Measurements from ENCODE around the gene CHST11.

CHST11 gene

GRCh38 chr12:104434129-104434528 is 22.6 kb upstream of the CHST11 start:
- no peak for DNase-seq

DNA sequence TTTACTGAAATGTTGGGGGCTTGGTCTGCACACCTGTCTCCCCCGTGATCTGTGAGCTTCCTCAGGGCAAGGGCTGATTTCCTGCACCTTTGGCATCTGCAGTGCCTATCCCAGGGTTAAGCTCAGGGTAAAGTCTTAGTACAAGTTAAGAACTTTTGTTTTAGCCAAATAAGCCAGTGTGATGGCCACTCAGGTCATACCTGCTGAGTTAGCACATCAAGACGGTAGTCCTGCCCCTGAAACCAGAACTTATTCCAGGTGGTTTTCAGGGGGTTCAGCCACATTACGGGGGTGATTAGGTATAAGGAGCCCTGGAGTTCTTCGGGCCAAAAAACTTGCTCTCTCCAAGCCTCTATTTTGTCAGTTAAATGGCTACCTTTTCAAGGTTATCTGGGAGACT is 21.6 kb upstream of the CHST11 start:
- no peak for DNase-seq

DNA sequence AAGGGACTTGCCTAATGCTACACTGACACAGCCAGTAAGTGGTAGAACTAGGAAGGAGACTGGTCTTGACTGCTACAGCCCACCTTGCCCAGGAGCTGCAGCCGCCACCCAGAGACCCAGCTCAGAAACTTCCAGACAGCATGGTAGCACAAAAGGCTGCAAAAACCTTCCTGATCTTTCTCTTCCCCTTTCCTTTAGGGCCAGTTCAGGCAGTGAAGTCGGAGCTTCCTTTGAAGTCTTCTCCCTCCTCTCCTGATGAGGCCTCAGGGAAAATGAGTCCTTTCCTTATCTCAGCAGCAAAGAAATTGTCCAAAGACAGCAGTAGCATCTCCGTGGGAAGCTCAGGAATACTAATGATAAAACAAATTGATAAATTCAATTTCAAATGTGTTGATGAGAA is 21.0 kb upstream of the CHST11 start:
- DNase-seq = no peak

DNA sequence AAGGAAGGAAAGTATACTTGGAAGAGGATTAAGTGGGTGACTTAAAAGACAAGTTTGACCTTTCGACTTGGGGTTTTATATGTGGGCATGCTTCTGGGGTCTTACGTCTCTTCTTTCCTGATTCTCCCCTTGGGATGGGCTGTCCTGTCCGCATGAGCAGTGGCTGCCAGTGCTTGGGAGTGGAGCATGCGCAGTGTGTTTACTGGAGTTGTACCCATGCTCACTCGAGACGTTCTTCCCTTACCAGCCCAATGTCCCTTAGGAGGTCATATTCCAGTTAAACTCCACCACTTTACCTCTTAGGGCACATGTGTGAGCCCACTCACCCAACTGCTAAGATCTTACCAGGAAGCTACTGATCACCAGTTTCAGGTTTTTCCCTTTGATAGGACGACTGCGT is 20.0 kb upstream of the CHST11 start:
- DNase-seq = no peak

GRCh38 chr12:104438134-104438533 is 18.6 kb upstream of the CHST11 start:
- DNase-seq = no peak

GRCh38 chr12:104439137-104439536 is 17.6 kb upstream of the CHST11 start:
- no peak for DNase-seq

DNA sequence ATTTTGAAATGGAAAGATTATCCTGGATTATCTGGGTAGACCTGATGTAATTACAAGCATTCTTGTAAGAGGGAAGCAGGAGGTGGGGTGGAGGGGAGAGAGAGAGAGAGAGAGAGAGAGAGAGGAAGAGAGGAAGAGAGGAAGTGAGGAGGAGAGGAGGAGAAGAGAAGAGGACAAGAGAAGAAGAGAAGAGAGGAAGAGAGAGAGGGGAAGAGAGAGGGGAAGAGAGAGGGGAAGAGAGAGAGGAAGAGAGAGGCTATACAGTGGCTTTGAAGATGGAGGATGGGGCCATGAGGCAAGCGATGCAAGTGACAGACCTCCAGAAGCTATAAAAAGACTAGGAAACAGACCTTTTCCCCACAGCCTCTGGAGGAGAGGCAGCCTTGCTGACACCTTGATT is 13.7 kb upstream of the CHST11 start:
- DNase-seq = no peak

- no peak for DNase-seq
These were observed 9.9 kb upstream of the CHST11 start for GRCh38 chr12:104446646-104447421.

GRCh38 chr12:104448031-104448430 is 8.7 kb upstream of the CHST11 start:
- no peak for DNase-seq

GRCh38 chr12:104448451-104448850 is 8.3 kb upstream of the CHST11 start:
- no peak for DNase-seq

DNA sequence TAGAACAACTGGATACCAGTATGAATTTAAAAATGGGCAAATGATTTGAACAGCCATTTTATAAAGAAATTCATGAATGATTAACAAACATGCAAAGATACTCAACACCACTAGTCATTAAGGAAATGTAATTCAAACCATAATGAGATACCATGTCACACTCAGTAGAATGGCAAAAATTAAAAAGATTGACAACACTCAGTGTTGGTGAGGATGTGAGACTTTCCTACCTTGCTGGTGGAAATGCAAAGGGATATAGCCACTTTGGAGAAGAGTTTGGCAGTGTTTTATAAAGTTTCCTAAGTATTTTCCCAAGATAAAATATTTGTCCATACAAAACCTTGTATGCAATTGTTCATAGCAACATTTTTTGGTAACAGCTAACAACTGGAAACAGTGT is 6.0 kb upstream of the CHST11 start:
- DNase-seq = no peak

DNA sequence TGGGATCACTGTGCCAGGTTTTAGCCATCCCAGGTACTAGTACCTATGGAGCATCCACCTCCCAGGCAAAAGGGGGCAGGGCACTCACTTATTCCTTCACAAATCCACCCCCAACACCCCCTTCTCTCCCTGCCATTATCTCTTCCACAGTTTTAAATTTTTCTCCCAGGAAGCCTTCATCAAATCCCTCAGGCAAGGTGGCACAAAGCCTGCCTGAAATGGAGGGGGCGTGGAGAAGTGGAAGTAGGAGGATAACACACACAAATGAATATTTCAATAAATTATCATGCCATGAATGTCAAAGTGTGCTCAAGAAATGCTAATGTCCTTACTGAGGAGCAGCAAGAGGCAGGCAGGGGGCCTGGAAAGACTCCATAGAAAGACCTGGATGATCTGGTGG is 4.7 kb upstream of the CHST11 start:
- no peak for DNase-seq

DNA sequence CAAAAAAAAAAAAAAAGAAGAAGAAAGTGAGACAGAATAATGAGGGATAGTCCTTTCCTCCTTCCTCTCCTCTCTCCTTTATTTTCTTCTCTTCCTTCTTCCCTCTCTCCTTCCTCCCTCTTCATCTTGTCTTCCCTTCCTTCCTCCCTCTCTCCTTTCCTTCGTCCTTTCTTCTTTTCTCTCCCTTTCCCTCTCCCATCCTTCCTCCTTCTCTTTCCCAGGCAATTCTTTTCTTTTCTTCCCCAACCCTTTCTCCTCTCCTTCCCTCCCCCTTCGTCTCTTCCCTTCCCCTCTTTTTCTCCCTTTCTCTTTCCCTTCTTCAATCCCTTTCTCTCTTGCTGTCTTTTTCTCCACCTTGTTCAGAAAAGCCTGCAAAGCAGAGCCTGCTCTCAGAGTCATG is 3.6 kb upstream of the CHST11 start:
- no peak for DNase-seq

DNA sequence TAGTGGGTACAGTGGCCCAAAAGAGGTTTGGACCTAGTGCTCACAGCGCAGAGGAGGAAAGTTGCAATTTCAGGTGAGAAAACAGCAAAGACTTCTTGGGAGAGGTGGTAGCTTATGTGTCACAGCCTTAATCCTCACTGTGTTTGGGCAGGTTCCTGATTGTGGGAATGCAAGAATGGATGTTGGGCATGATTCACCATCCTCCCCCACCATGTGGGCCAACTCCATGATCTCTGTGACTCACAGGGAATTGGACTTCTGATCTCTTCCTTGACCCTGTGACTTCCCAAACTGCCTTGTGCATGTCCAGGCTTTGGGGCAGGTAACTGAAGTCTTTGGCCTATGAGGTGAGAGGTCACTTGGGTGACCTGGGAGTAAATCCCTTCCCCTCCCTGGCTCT is 1.8 kb upstream of the CHST11 start:
- no peak for DNase-seq

DNA sequence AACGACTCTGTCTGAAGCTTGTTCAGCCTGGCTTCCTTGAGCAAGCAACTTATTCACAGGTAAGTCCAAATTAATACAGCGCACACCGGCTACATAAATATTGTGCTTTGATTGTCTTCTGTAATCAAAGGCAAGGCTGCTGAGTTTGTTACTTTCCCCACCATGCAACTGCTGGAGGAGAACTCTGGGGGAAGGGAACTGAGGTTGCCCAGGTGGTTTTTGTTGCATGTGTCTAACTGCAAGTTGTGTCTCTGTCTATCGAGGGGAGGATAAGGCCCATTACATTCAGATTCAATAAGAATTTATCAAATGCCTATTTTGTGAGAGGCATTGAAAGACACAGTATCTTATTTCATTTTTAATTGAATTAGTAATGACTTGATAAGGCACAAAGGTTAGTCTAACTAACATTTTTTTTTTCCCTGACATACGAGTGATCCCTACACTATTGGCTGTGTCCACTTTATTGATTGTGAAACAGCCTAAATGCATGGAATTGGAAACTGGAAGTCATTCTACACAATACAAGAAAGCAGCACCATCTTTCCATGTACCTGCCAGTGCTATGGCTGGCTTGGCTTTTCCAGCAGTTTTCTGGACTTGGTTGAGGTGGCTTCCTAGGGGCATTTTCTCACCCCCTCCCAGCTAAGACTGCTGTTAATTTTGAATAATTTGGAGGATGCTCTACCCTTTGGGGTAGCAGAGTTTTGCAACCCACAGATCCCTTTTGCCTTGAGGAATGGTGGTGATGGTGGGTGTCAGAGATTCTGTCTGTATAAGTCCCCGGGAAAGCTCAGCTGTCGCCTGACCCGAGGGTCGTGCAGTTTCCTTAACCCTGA is 951 bp upstream of the CHST11 start:
- no peak for DNase-seq

- DNase-seq = no peak
These were observed 400 bp downstream of the CHST11 start for GRCh38 chr12:104456950-104457745.

DNA sequence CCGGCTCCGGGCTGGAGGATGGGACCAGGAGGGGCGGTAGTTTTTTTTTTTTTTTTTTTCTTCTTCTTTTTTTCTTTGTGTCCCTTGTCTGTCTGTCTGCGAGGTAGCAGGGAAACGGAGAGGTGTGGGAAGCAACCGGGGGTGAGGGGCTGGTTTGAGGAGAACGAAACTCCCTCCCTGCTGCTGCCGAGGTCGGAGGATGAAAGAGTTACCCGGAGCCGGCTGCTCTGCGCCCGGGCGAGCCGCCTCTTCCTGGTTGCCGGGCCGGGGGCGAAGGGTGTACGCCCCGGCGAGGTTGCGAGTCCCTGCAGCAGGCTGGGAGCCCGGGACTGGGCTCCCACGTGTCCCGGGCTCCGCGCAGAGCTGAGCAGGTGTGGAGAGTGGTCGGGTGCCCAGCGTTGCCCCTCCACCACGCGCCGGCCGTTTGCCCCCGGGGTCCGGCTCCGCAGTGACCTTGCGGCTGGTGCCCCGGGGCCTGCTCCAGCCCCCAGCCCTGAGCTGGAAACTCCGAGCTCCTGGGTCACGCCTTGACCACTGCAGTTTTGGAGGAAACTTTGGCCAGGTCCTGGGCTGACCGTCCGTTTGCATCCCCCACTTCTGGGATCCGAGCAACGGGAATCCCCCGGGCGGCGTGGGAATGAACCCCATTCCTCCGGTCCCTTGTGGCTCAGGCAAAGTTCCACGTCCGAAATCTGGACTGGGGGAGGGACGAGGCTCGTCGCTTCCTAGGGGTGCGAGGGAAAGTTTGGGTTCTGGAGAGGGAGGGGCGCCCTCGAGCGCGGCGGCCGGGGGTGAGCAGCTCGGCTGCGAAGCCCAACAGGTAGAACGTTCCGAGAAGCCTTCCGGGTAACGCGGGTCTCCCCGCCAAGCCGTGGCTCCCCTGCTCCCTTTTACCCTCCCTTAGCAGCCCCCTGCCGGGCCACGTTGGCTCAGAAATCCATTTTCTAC is 1.3 kb downstream of the CHST11 start:
- no peak for DNase-seq

DNA sequence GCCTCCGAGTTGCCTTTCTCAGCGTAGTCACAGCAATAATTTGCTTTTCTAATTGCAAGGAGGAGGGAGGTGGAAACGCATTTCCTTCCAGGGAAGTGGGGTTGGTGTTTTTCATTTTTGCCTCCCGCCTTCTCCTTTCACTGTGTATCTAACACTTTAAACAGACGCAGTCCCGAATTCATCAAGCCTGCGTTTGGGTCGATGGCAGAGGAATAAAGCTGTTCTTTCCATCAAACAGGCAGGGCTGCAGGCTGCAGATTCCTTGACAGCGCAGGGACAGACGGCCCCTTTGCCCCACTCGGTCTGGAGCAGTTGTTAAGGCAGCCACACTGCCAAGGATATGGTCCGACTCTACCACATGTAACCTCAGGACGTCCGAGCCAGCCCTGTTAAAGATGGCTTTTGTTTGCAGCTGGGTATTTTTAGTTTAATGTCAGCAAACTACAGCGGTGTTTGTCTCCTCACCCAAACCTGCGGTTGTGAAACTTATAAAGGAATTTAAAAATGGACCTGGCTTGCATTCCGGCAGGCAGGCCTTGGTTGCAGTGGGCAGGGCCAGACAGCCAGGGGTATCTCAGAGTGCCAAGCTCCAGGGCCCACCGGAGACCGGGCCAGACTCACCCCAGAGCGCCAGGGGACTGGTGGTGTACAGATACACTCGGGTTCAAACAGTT is 2.1 kb downstream of the CHST11 start:
- DNase-seq = no peak

DNA sequence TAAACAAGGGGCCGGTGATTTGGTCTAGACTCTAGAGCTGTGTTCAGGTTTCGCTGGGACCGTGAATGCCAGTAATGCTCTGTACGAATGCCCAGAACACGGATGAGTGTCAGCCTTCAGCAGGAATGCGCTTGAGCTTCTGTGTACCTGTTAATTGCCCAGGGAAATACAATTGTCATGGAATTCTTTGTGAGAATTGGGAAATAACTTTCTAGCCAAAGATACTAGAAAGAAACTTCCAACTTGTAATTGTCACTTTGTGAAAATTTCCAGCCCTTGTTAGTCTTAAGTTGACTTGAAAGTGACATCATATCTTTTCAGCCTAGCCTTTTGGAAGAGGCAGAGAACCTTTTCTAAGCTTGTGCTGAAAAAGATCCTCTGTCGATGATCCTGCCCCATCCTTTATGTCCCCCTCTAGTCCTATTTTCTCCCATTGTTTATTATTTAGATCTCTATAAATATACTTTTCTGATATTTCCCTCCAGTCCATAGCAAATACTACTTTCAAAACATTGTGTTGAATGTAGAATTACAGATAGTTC is 2.7 kb downstream of the CHST11 start:
- no peak for DNase-seq

DNA sequence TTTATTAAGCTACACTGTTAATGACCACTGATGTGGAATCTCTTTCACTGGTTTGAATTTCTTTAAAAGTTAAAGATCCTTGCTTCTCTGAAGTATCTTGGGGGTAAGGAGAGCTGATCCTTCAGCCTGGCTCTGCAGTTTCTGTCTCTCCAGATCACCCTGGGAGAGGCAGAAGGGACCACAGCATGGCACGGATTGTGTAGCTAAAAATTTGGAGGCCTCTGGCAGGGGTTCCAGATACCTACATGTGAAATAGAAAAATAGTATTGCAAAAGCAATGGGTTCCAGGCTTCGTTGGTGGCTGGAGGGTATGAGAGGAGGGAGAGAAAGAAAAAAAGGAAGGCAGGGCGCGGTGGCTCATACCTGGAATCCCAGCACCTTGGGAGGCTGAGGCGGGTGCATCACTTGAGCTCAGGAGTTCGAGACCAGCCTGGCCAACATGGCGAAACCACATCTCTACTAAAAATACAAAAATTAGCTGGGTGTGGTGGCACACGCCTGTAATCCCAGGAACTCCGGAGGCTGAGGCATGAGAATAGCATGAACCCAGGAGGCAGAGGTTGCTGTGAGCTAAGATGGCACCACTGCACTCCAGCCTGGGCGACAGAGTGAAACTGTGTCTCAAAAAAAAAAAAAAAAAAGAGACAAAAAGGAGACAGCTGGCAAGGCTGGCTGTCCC is 3.4 kb downstream of the CHST11 start:
- no peak for DNase-seq
